ENCODE data around the gene KITLG. TPM values are rescaled to one million over a fixed set of nuclear protein-coding genes. Genes with fewer than 3 reads are reported as not detected.

The KITLG gene
- total RNA-seq, 2 donors from 2014 or later, result 4.4 to 4.9 TPM

GRCh38 chr12:88574278-88574677 is 6.0 kb downstream of the KITLG start:
- H3K27me3 ChIP-seq, result no peaks in the 10 kb centered on the region
- H3K4me1 ChIP-seq, result peaks cover 35% of the 10 kb centered on the region
- no peak overlapping the region for H3K27ac ChIP-seq
- intact Hi-C loops (cut with DNase I), result no loop called here
- no peaks in the 10 kb centered on the region for H3K36me3 ChIP-seq (replicated peaks in 1 of 2; ENCODE audit: insufficient read depth in 1 of 2, low read depth in 2 of 2)
- DNase-seq, result no peak
- WGBS, 2 donors, result 39 to 42% methylated on average over 2 of the region's 2 CpGs
- no peak overlapping the region for H3K4me3 ChIP-seq
- no peaks in the 10 kb centered on the region for H3K9me3 ChIP-seq
- TF ChIP-seq CTCF (IDR thresholded peaks at IDR 0.05) (no peak), POLR2A (IDR thresholded peaks at IDR 0.05) (no peak)
- no peak for ATAC-seq

GRCh38 chr12:88573583-88573982 is 6.7 kb downstream of the KITLG start:
- no peaks in the 10 kb centered on the region for H3K36me3 ChIP-seq (replicated peaks in 1 of 2; ENCODE audit: insufficient read depth in 1 of 2, low read depth in 2 of 2)
- WGBS, 2 donors, result 88 to 94% methylated on average over 4 of the region's 4 CpGs
- no peaks in the 10 kb centered on the region for H3K27me3 ChIP-seq
- TF ChIP-seq CTCF (IDR thresholded peaks at IDR 0.05) (no peak), POLR2A (IDR thresholded peaks at IDR 0.05) (no peak)
- ATAC-seq (no peak), DNase-seq (no peak)
- no peak overlapping the region for H3K4me3 ChIP-seq
- no peak overlapping the region for H3K27ac ChIP-seq
- H3K9me3 ChIP-seq, result no peaks in the 10 kb centered on the region
- H3K4me1 ChIP-seq, result peaks cover 30% of the 10 kb centered on the region
- intact Hi-C loops (cut with DNase I), result no loop called here

- no peak for DNase-seq
- no peak overlapping the region for H3K4me3 ChIP-seq
- no peak for ATAC-seq
- WGBS, 2 donors, result 41 to 64% methylated on average over 4 of the region's 4 CpGs
- H3K36me3 ChIP-seq (replicated peaks in 1 of 2; ENCODE audit: insufficient read depth in 1 of 2, low read depth in 2 of 2), result no peaks in the 10 kb centered on the region
- H3K9me3 ChIP-seq, result no peaks in the 10 kb centered on the region
- no peaks in the 10 kb centered on the region for H3K27me3 ChIP-seq
- intact Hi-C loops (cut with DNase I), result no loop called here
- peaks cover 24% of the 10 kb centered on the region for H3K4me1 ChIP-seq
- TF ChIP-seq CTCF (IDR thresholded peaks at IDR 0.05) (no peak), POLR2A (IDR thresholded peaks at IDR 0.05) (no peak)
- no peak overlapping the region for H3K27ac ChIP-seq
Measured at GRCh38 chr12:88572781-88573549, 7.3 kb downstream of the KITLG start.

GRCh38 chr12:88571543-88571942 is 8.7 kb downstream of the KITLG start:
- Histone ChIP-seq H3K36me3 (replicated peaks in 1 of 2; ENCODE audit: insufficient read depth in 1 of 2, low read depth in 2 of 2) (no peaks in the 10 kb centered on the region), H3K4me1 (peaks cover 15% of the 10 kb centered on the region), H3K9me3 (no peaks in the 10 kb centered on the region), H3K27ac (no peak overlapping the region), H3K27me3 (no peaks in the 10 kb centered on the region), H3K4me3 (no peak overlapping the region)
- no peak for ATAC-seq
- intact Hi-C loops (cut with DNase I), result no loop called here
- DNase-seq, result no peak
- 87 to 92% methylated on average over 1 of the region's 1 CpG for WGBS, 2 donors
- TF ChIP-seq POLR2A (IDR thresholded peaks at IDR 0.05), result no peak
- no peak for TF ChIP-seq CTCF (IDR thresholded peaks at IDR 0.05)

GRCh38 chr12:88570103-88570502 is 10.2 kb downstream of the KITLG start:
- DNase-seq (no peak), ATAC-seq (no peak)
- no peaks in the 10 kb centered on the region for H3K9me3 ChIP-seq
- TF ChIP-seq CTCF (IDR thresholded peaks at IDR 0.05) (no peak), POLR2A (IDR thresholded peaks at IDR 0.05) (no peak)
- intact Hi-C loops (cut with DNase I), result no loop called here
- 74 to 79% methylated on average over 1 of the region's 1 CpG for WGBS, 2 donors
- H3K27me3 ChIP-seq, result no peaks in the 10 kb centered on the region
- peaks cover 22% of the 10 kb centered on the region for H3K4me1 ChIP-seq
- H3K36me3 ChIP-seq (replicated peaks in 1 of 2; ENCODE audit: insufficient read depth in 1 of 2, low read depth in 2 of 2), result no peaks in the 10 kb centered on the region
- H3K4me3 ChIP-seq, result no peak overlapping the region
- H3K27ac ChIP-seq, result no peak overlapping the region
